WTC11 (cell line): ENCODE measurements around the gene DESI2. TPM values are rescaled to one million over a fixed set of nuclear protein-coding genes. Genes with fewer than 3 reads are reported as not detected.

ENCODE experiments used
- ATAC-seq: fragments of 200-7000 bp; cut with Tn5 transposase; 2 replicates; pipeline ENCODE4 v1.10.0; 2021; ENCODE audit warnings: mild to moderate bottlenecking, moderate library complexity
- CTCF ChIA-PET: fragments of 300-600 bp; sonication (Branson Sonifier 250); formaldehyde crosslinking; loops from one replicate; lab custom pipeline; 2021; ENCODE audit warnings: antibody characterized with exemption; lab: Charles Lee
- POLR2A ChIA-PET: fragments of 350-600 bp; sonication (Branson Sonifier 250); formaldehyde crosslinking; loops from one replicate; lab custom pipeline; 2021; ENCODE audit warnings: antibody characterized with exemption; lab: Charles Lee
- DNase-seq: peaks from one replicate; pipeline ENCODE4 v3.0.0; 2021; ENCODE audit warnings: low spot score
- H3K27ac Mint-ChIP-seq: 2 replicates; pipeline ENCODE4 v1.8.0; 2021; ENCODE audit warnings: mixed read lengths
- H3K27me3 Mint-ChIP-seq: 2 replicates; pipeline ENCODE4 v1.8.0; 2021; ENCODE audit warnings: low read depth, mild to moderate bottlenecking, moderate library complexity, mixed read lengths
- H3K36me3 Mint-ChIP-seq: 2 replicates; pipeline ENCODE4 v1.8.0; 2021; ENCODE audit warnings: mixed read lengths
- H3K4me1 Mint-ChIP-seq: 2 replicates; pipeline ENCODE4 v1.8.0; 2022; ENCODE audit warnings: mixed read lengths
- H3K4me3 Mint-ChIP-seq: 2 replicates; pipeline ENCODE4 v1.8.0; 2021; ENCODE audit warnings: mild to moderate bottlenecking, moderate library complexity, mixed read lengths
- H3K9me3 Mint-ChIP-seq: 2 replicates; pipeline ENCODE4 v1.8.0; 2021; ENCODE audit warnings: mixed read lengths
- AFF4 ChIP-seq: sonication (generic); formaldehyde crosslinking; IDR thresholded peaks from 2 replicates; pipeline ENCODE4 v1.8.1; 2023; ENCODE audit warnings: mild to moderate bottlenecking, missing genetic modification reagents, borderline replicate concordance
- ATF1 ChIP-seq: sonication (generic); formaldehyde crosslinking; IDR thresholded peaks from 2 replicates; pipeline ENCODE4 v1.8.1; 2023; ENCODE audit warnings: mild to moderate bottlenecking, moderate library complexity, missing genetic modification reagents
- E2F4 ChIP-seq: sonication (generic); formaldehyde crosslinking; IDR thresholded peaks from 2 replicates; pipeline ENCODE4 v1.8.1; 2022; ENCODE audit warnings: low read depth, mild to moderate bottlenecking, moderate library complexity, missing genetic modification reagents, borderline replicate concordance
- ETV6 ChIP-seq: sonication (generic); formaldehyde crosslinking; IDR thresholded peaks from 2 replicates; pipeline ENCODE4 v1.8.1; 2022; ENCODE audit warnings: mild to moderate bottlenecking, missing genetic modification reagents
- FOXK1 ChIP-seq: sonication (generic); formaldehyde crosslinking; IDR thresholded peaks from 2 replicates; pipeline ENCODE4 v1.8.0; 2022; ENCODE audit warnings: mild to moderate bottlenecking, moderate library complexity, missing genetic modification reagents
- IRF2 ChIP-seq: sonication (generic); formaldehyde crosslinking; IDR thresholded peaks from 2 replicates; pipeline ENCODE4 v1.8.0; 2022; ENCODE audit warnings: low read depth, missing genetic modification reagents, borderline replicate concordance
- MAX ChIP-seq: sonication (generic); formaldehyde crosslinking; IDR thresholded peaks from 2 replicates; pipeline ENCODE4 v1.8.0; 2022; ENCODE audit warnings: mild to moderate bottlenecking, missing genetic modification reagents
- NFYB ChIP-seq: sonication (generic); formaldehyde crosslinking; conservative IDR thresholded peaks from 2 replicates; pipeline ENCODE4 v1.8.0; 2022; ENCODE audit warnings: low read depth, missing genetic modification reagents
- NR1H2 ChIP-seq: sonication (generic); formaldehyde crosslinking; IDR thresholded peaks from 2 replicates; pipeline ENCODE4 v1.9.0; 2021; ENCODE audit warnings: mild to moderate bottlenecking, moderate library complexity, missing genetic modification reagents
- NR2C2 ChIP-seq: sonication (generic); formaldehyde crosslinking; IDR thresholded peaks from 2 replicates; pipeline ENCODE4 v1.8.0; 2022; ENCODE audit warnings: mild to moderate bottlenecking, missing genetic modification reagents
- SMAD4 ChIP-seq: sonication (generic); formaldehyde crosslinking; IDR thresholded peaks from 2 replicates; pipeline ENCODE4 v1.8.0; 2022; ENCODE audit warnings: mild to moderate bottlenecking, missing genetic modification reagents
- ZNF281 ChIP-seq: sonication (generic); formaldehyde crosslinking; IDR thresholded peaks from 2 replicates; pipeline ENCODE4 v1.8.0; 2023; ENCODE audit warnings: mild to moderate bottlenecking, missing genetic modification reagents
- ZNF396 ChIP-seq: fragments of 250-450 bp; sonication (Bioruptor Pico); IDR thresholded peaks from 2 replicates; pipeline ENCODE4 v1.8.0; 2021; ENCODE audit warnings: mild to moderate bottlenecking, moderate library complexity, borderline replicate concordance
- total RNA-seq: library from RNA; stranded (reverse); gene quantifications from 3 replicates; pipeline ENCODE4 v1.2.3, GENCODE V29; 2021
- TF ChIP-seq, protein P1 (sequence below): fragments of 250-450 bp; sonication (Bioruptor Pico); IDR thresholded peaks from 2 replicates; pipeline ENCODE4 v1.9.0; 2021; ENCODE audit warnings: mild to moderate bottlenecking, borderline replicate concordance
- TF ChIP-seq, protein P2 (sequence below): fragments of 250-450 bp; sonication (Bioruptor Pico); IDR thresholded peaks from 2 replicates; pipeline ENCODE4 v1.9.0; 2021; ENCODE audit warnings: mild to moderate bottlenecking

DESI2 gene
- total RNA-seq, 1 experiment from 2014 or later, result 108 TPM

DNA sequence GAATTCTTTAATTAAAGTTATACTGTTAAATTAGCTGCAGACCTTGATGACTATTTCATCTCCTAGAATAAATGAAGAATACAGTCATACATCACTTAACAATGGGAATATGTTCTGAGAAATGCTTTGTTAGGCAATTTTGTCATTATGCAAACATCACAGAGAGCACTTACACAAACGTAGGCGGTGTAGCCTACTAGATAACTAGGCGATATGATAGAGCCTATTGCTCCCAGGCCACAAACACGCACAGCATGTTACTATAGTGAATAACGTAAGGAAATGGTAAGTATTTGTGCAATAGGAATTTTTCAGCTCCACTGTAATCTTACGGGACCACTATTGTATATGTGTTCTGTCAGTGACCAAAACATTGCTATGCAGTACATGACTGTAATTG, 37.6 kb upstream of the DESI2 start (continued):
- TF ChIP-seq, protein P1, sequence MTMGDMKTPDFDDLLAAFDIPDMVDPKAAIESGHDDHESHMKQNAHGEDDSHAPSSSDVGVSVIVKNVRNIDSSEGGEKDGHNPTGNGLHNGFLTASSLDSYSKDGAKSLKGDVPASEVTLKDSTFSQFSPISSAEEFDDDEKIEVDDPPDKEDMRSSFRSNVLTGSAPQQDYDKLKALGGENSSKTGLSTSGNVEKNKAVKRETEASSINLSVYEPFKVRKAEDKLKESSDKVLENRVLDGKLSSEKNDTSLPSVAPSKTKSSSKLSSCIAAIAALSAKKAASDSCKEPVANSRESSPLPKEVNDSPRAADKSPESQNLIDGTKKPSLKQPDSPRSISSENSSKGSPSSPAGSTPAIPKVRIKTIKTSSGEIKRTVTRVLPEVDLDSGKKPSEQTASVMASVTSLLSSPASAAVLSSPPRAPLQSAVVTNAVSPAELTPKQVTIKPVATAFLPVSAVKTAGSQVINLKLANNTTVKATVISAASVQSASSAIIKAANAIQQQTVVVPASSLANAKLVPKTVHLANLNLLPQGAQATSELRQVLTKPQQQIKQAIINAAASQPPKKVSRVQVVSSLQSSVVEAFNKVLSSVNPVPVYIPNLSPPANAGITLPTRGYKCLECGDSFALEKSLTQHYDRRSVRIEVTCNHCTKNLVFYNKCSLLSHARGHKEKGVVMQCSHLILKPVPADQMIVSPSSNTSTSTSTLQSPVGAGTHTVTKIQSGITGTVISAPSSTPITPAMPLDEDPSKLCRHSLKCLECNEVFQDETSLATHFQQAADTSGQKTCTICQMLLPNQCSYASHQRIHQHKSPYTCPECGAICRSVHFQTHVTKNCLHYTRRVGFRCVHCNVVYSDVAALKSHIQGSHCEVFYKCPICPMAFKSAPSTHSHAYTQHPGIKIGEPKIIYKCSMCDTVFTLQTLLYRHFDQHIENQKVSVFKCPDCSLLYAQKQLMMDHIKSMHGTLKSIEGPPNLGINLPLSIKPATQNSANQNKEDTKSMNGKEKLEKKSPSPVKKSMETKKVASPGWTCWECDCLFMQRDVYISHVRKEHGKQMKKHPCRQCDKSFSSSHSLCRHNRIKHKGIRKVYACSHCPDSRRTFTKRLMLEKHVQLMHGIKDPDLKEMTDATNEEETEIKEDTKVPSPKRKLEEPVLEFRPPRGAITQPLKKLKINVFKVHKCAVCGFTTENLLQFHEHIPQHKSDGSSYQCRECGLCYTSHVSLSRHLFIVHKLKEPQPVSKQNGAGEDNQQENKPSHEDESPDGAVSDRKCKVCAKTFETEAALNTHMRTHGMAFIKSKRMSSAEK (CRISPR knock-in tag), result no peak
- TF ChIP-seq NFYB (CRISPR knock-in tag), result no peak
- TF ChIP-seq, protein P2, sequence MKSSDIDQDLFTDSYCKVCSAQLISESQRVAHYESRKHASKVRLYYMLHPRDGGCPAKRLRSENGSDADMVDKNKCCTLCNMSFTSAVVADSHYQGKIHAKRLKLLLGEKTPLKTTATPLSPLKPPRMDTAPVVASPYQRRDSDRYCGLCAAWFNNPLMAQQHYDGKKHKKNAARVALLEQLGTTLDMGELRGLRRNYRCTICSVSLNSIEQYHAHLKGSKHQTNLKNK (CRISPR knock-in tag), result no peak
- no peak for TF ChIP-seq ATF1 (CRISPR knock-in tag)

DNA sequence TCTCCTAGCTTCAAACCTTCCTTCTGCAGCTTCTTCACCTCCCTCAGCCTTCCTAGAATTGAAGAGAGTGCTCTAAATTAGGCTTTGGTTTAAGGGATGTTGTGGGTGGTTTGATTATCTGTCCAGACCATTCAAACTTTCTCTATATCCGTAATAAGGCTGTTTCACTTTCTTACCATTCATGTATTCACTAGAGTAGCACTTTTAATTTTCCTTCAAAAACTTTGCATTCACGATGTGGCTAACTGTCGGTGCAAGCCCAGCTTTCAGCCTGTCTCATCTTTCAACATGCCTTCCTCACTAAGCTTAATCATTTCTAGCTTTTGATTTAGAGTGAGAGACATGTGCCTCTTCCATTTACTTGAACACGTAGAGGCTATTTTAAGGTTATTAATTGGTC, 26.2 kb upstream of the DESI2 start:
- Mint-ChIP-seq H3K27me3 (no peaks in the 10 kb centered on the region), H3K9me3 (peaks cover 8% of the 10 kb centered on the region), H3K36me3 (no peaks in the 10 kb centered on the region), H3K4me3 (no peak overlapping the region), H3K4me1 (no peaks in the 10 kb centered on the region)
- POLR2A ChIA-PET, result no interaction called here
- no peak for ATAC-seq
- DNase-seq, result no peak
- TF ChIP-seq SMAD4 (CRISPR knock-in tag), result no peak
- TF ChIP-seq FOXK1, result no peak
- no peak for TF ChIP-seq AFF4 (CRISPR knock-in tag)
- TF ChIP-seq, all 79 proteins: peak for 0
- CTCF ChIA-PET, result no interaction called here
- H3K27ac Mint-ChIP-seq, result no peak overlapping the region

- DNase-seq, result no peak
- Mint-ChIP-seq H3K27me3 (no peaks in the 10 kb centered on the region), H3K9me3 (peaks cover 18% of the 10 kb centered on the region), H3K36me3 (no peaks in the 10 kb centered on the region), H3K27ac (no peak overlapping the region), H3K4me3 (no peak overlapping the region), H3K4me1 (no peaks in the 10 kb centered on the region)
- ChIA-PET CTCF (no interaction called here), POLR2A (no interaction called here)
- ATAC-seq, result no peak
- no peak for TF ChIP-seq ETV6
- no peak for TF ChIP-seq IRF2 (CRISPR knock-in tag)
- no peak for TF ChIP-seq NR1H2 (CRISPR knock-in tag)
- TF ChIP-seq, protein P2 (CRISPR knock-in tag), result no peak
- no peak for TF ChIP-seq NR2C2 (CRISPR knock-in tag)
- TF ChIP-seq ZNF281, result no peak
- no peak for TF ChIP-seq ZNF396 (CRISPR knock-in tag)
- TF ChIP-seq, protein P1 (CRISPR knock-in tag), result no peak
- no peak for TF ChIP-seq E2F4 (CRISPR knock-in tag)
- TF ChIP-seq MAX (CRISPR knock-in tag), result no peak
Observed at GRCh38 chr1:244628789-244629188, 24.1 kb upstream of the DESI2 start.
